ENCODE results near the gene P2RX3.
A peak's percentile ranks its signal among the peaks of the same experiment; 100 is the strongest.

DNA sequence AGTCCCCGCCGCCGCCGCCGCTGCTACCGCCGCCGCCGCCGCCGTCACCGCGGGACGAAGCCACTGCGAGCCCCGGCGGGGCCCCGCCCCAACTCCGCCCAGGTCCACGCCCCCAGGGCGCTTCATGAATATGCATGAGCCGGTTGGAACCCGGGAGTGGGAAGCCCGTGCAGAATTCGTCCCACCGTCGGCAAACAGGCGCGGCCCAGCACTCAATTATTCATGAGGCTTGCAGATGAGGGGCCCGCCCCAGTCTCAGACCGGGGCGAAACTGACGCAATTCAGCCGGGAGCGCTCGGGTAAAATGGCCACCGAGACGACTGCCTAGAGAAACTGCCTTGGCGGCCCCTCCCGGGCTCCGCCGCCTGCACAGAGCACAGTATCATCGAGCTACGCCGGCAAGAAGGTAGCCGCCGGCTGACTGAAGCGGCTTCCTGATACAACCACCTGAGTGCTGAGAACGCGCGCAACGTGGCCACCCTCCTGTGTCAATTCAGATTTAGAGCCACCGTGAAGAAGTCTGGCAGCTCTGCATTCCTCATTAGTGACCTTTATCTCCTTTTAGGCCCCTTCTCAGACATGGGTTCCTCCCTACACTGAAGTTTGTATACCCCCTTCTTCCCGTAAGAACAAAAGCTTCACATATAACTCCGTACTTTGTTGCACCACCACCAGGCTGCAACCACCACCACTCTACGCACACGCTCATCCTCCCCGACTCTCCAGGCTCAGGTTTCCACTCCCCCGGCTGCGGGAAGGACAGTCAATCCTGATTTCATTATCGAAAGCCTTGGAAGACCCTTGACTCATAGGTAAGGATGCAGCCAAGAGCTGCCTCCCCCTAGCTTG is 13.0 kb upstream of the P2RX3 start, which contains the start of gene TNKS1BP1:
- no peak for TF ChIP-seq CTCF (IDR thresholded peaks at IDR 0.05 in 4 of 5, conservative IDR thresholded peaks at IDR 0.05 in 1 of 5)
- TF ChIP-seq POLR2A (IDR thresholded peaks at IDR 0.05), result peak; percentile 90 to 95

All from gastrocnemius medialis (tissue), 4 donors.